K562 (cell line): ENCODE data around the gene TRIM33. TPM values are rescaled to one million over a fixed set of nuclear protein-coding genes. Genes with fewer than 3 reads are reported as not detected.

ENCODE experiments used
- FOS ChIP-seq: IDR thresholded peaks from 3 replicates; pipeline ENCODE4 v1.6.1; 2011; ENCODE audit not compliant: insufficient read length; ENCODE audit errors: extremely low read depth
- KLF16 ChIP-seq: IDR thresholded peaks from 2 replicates; pipeline ENCODE4 v1.6.1; 2016; ENCODE audit warnings: antibody characterized with exemption
- NONO ChIP-seq, 2 experiments: fragments of 200-400 bp in 1 of 2; fragments of 450-650 bp in 1 of 2; formaldehyde crosslinking in 1 of 2; IDR thresholded peaks; 2 replicates each; pipeline ENCODE4 v1.6.1; 2017; ENCODE audit warnings: low read depth in 2 of 2, mild to moderate bottlenecking in 2 of 2, moderate library complexity in 2 of 2, low read length in 1 of 2
- PTTG1 ChIP-seq: fragments of 450-650 bp; IDR thresholded peaks from 2 replicates; pipeline ENCODE4 v1.6.1; 2016; ENCODE audit warnings: low read depth, mild to moderate bottlenecking, missing genetic modification characterization, missing compliant biosample characterization
- SMARCA4 ChIP-seq: fragments of 450-650 bp; IDR thresholded peaks from 2 replicates; pipeline ENCODE4 v1.6.1; 2016
- SREBF1 ChIP-seq: fragments of 150-350 bp; IDR thresholded peaks from 2 replicates; pipeline ENCODE4 v1.6.1; 2014; ENCODE audit warnings: antibody characterized with exemption, low read depth, low read length, borderline replicate concordance
- STAT5A ChIP-seq: IDR thresholded peaks from 2 replicates; pipeline ENCODE4 v1.6.1; 2012; ENCODE audit warnings: low read length, inconsistent platforms, borderline replicate concordance
- TAF1 ChIP-seq: IDR thresholded peaks from 2 replicates; pipeline ENCODE4 v1.6.1; 2011; ENCODE audit warnings: mild to moderate bottlenecking, low read length, moderate library complexity; ENCODE audit not compliant: insufficient read depth, control insufficient read depth, severe bottlenecking; ENCODE audit errors: extremely low read depth
- ZNF175 ChIP-seq: fragments of 200-800 bp; sonication (Bioruptor generic); IDR thresholded peaks from 2 replicates; pipeline ENCODE4 v1.6.1; 2016; ENCODE audit warnings: low read depth, mild to moderate bottlenecking, missing genetic modification characterization, missing compliant biosample characterization
- ZNF217 ChIP-seq: sonication (generic); formaldehyde crosslinking; IDR thresholded peaks from 2 replicates; pipeline ENCODE4 v1.8.0; 2022; ENCODE audit warnings: mild to moderate bottlenecking, missing genetic modification reagents
- ZNF23 ChIP-seq: fragments of 250-450 bp; sonication (Bioruptor Pico); IDR thresholded peaks from 2 replicates; pipeline ENCODE4 v1.4.0; 2020; ENCODE audit warnings: mild to moderate bottlenecking
- ZNF589 ChIP-seq: fragments of 200-800 bp; sonication (Bioruptor generic); IDR thresholded peaks from 2 replicates; pipeline ENCODE4 v1.6.1; 2016; ENCODE audit warnings: low read depth, missing genetic modification characterization, missing compliant biosample characterization
- polyA plus RNA-seq, 8 experiments: library from polyadenylated mRNA; depleted of rRNA in 4 of 8; stranded (reverse) in 5 of 8; unstranded in 3 of 8; fragments of >200 nt; fragmentation: Nextera tagmentation in 2 of 8; fragmentation: Illumina TruSeq in 1 of 8; extraction: Ambion mirVana in 2 of 8; extraction: Trizol in 1 of 8; gene quantifications; 2 replicates each; pipeline versions ENCODE4 v1.2.1 to v1.2.3, GENCODE V29; 2011 to 2014; ENCODE audit warnings: inconsistent platforms in 1 of 8, missing spikeins in 1 of 8
- total RNA-seq, 7 experiments: library from RNA; depleted of rRNA in 6 of 7; stranded (reverse); fragments of >200 nt in 6 of 7; fragmentation: Illumina TruSeq in 2 of 7; extraction: Trizol in 2 of 7; gene quantifications; 2 replicates each; pipeline versions ENCODE4 v1.2.1 to v1.2.3, GENCODE V29; 2011 to 2021; ENCODE audit warnings: low replicate concordance in 1 of 7
- TF ChIP-seq, protein P1 (sequence below): fragments of 450-650 bp; IDR thresholded peaks from 2 replicates; pipeline ENCODE4 v1.6.1; 2016; ENCODE audit warnings: low read depth, mild to moderate bottlenecking, moderate library complexity
- TF ChIP-seq, protein P2 (sequence below): fragments of 250-450 bp; sonication (Bioruptor Pico); IDR thresholded peaks from 2 replicates; pipeline ENCODE4 v1.4.0; 2020
- TF ChIP-seq, protein P3 (sequence below), 2 experiments: fragments of 200-800 bp in 1 of 2; sonication (Bioruptor generic) in 1 of 2; sonication (generic) in 1 of 2; formaldehyde crosslinking in 1 of 2; IDR thresholded peaks in 1 of 2; conservative IDR thresholded peaks in 1 of 2; 2 replicates each; pipeline versions ENCODE4 v1.5.0 to v1.6.1; 2016 to 2020; ENCODE audit warnings: missing compliant biosample characterization in 1 of 2, missing genetic modification characterization in 1 of 2, missing genetic modification reagents in 1 of 2
- TF ChIP-seq, protein P4 (sequence below): fragments of 250-450 bp; sonication (Bioruptor Pico); IDR thresholded peaks from 2 replicates; pipeline ENCODE4 v1.8.0; 2022; ENCODE audit warnings: moderate library complexity, mild to moderate bottlenecking, inconsistent platforms

The TRIM33 gene
- total and polyA plus RNA-seq, 9 of the 15 experiments (the other 6 are each of a cell fraction or from before 2014, with no cell fraction given): 9.3 to 58.4 (median 40.2) TPM

DNA sequence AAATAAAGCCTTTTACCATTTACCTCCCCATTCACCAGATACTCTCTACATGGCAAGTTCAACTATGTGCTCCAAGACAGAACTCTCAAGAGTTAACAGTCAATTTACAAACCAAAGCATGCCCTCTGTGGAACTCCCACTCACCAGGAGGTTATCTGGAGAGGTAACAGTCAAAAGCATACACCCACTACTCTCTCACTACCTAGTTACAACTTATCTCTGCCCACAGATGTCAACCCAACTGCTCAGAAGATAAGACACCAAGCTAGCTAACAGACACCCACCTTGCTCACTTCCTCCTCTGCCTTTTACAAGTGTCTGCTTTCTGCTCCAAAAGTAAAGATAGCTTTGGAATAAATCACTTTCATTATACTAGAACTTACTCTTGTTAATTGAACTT is 131.0 kb downstream of the TRIM33 start (continued):
- TF ChIP-seq PTTG1 (tag) (peak; percentile 26; the same call in 1 of the 2 replicates), ZNF175 (CRISPR knock-in tag) (peak; percentile 94), SMARCA4 (peak; percentile 100), FOS (no peak), SREBF1 (no peak), TAF1 (peak; percentile 32), ZNF23 (CRISPR knock-in tag) (no peak), KLF16 (peak; percentile 100), ZNF217 (CRISPR knock-in tag) (no peak), ZNF589 (CRISPR knock-in tag) (peak; percentile 97), NONO (IDR thresholded peaks at IDR 0.05; ENCODE audit: low read depth in 2 of 2, low read length in 1 of 2) (peak in 1 of 2 experiments; percentile 97; a peak in 2 of 4 replicates), STAT5A (peak; percentile 99)
- TF ChIP-seq, protein P1, sequence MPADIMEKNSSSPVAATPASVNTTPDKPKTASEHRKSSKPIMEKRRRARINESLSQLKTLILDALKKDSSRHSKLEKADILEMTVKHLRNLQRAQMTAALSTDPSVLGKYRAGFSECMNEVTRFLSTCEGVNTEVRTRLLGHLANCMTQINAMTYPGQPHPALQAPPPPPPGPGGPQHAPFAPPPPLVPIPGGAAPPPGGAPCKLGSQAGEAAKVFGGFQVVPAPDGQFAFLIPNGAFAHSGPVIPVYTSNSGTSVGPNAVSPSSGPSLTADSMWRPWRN: peak; percentile 92
- TF ChIP-seq, protein P2, sequence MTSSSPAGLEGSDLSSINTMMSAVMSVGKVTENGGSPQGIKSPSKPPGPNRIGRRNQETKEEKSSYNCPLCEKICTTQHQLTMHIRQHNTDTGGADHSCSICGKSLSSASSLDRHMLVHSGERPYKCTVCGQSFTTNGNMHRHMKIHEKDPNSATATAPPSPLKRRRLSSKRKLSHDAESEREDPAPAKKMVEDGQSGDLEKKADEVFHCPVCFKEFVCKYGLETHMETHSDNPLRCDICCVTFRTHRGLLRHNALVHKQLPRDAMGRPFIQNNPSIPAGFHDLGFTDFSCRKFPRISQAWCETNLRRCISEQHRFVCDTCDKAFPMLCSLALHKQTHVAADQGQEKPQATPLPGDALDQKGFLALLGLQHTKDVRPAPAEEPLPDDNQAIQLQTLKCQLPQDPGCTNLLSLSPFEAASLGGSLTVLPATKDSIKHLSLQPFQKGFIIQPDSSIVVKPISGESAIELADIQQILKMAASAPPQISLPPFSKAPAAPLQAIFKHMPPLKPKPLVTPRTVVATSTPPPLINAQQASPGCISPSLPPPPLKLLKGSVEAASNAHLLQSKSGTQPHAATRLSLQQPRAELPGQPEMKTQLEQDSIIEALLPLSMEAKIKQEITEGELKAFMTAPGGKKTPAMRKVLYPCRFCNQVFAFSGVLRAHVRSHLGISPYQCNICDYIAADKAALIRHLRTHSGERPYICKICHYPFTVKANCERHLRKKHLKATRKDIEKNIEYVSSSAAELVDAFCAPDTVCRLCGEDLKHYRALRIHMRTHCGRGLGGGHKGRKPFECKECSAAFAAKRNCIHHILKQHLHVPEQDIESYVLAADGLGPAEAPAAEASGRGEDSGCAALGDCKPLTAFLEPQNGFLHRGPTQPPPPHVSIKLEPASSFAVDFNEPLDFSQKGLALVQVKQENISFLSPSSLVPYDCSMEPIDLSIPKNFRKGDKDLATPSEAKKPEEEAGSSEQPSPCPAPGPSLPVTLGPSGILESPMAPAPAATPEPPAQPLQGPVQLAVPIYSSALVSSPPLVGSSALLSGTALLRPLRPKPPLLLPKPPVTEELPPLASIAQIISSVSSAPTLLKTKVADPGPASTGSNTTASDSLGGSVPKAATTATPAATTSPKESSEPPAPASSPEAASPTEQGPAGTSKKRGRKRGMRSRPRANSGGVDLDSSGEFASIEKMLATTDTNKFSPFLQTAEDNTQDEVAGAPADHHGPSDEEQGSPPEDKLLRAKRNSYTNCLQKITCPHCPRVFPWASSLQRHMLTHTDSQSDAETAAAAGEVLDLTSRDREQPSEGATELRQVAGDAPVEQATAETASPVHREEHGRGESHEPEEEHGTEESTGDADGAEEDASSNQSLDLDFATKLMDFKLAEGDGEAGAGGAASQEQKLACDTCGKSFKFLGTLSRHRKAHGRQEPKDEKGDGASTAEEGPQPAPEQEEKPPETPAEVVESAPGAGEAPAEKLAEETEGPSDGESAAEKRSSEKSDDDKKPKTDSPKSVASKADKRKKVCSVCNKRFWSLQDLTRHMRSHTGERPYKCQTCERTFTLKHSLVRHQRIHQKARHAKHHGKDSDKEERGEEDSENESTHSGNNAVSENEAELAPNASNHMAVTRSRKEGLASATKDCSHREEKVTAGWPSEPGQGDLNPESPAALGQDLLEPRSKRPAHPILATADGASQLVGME (CRISPR knock-in tag): no peak
- TF ChIP-seq, protein P3, sequence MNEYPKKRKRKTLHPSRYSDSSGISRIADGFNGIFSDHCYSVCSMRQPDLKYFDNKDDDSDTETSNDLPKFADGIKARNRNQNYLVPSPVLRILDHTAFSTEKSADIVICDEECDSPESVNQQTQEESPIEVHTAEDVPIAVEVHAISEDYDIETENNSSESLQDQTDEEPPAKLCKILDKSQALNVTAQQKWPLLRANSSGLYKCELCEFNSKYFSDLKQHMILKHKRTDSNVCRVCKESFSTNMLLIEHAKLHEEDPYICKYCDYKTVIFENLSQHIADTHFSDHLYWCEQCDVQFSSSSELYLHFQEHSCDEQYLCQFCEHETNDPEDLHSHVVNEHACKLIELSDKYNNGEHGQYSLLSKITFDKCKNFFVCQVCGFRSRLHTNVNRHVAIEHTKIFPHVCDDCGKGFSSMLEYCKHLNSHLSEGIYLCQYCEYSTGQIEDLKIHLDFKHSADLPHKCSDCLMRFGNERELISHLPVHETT (CRISPR knock-in tag; conservative IDR thresholded peaks at IDR 0.05 in 1 of 2, IDR thresholded peaks at IDR 0.05 in 1 of 2): peak in 1 of 2 experiments; percentile 96; a peak in 2 of 4 replicates
- TF ChIP-seq, protein P4, sequence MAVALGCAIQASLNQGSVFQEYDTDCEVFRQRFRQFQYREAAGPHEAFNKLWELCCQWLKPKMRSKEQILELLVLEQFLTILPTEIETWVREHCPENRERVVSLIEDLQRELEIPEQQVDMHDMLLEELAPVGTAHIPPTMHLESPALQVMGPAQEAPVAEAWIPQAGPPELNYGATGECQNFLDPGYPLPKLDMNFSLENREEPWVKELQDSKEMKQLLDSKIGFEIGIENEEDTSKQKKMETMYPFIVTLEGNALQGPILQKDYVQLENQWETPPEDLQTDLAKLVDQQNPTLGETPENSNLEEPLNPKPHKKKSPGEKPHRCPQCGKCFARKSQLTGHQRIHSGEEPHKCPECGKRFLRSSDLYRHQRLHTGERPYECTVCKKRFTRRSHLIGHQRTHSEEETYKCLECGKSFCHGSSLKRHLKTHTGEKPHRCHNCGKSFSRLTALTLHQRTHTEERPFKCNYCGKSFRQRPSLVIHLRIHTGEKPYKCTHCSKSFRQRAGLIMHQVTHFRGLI (CRISPR knock-in tag): peak; percentile 85; the same call in 1 of the 2 replicates
